ENCODE data around the gene ATP2B2.

The ATP2B2 gene

GRCh38 chr3:10518506-10519150 is 13.2 kb upstream of the ATP2B2 start:
- no peak overlapping the region for H3K4me3 ChIP-seq (ENCODE audit: insufficient read depth in 1 of 2, low read depth in 1 of 2, low read length in 2 of 2)
- H3K79me1 ChIP-seq (replicated peaks; ENCODE audit: low read length, poor library complexity, severe bottlenecking), result no peaks in the 10 kb centered on the region
- peak overlapping the region; percentile 56 for H3K27ac ChIP-seq (ENCODE audit: low read length, poor library complexity, severe bottlenecking)
- H2BK12ac ChIP-seq (ENCODE audit: low read length in 2 of 2), result no peak overlapping the region
- H4K91ac ChIP-seq (ENCODE audit: low read length), result no peak overlapping the region
- 60% methylated on average over 8 of the region's 13 CpGs for WGBS
- no peaks in the 10 kb centered on the region for H3K36me3 ChIP-seq (ENCODE audit: control insufficient read depth in 1 of 2, insufficient read depth in 2 of 2, low read depth in 1 of 2, low read length in 2 of 2)
- no peak overlapping the region for H3K4ac ChIP-seq (ENCODE audit: low read depth in 1 of 2, low read length in 2 of 2)
- H3K23ac ChIP-seq (ENCODE audit: low read length in 2 of 2), result no peak overlapping the region
- H2BK15ac ChIP-seq (ENCODE audit: low read depth, poor library complexity, severe bottlenecking), result no peak overlapping the region
- H3K18ac ChIP-seq (ENCODE audit: low read depth in 1 of 2, low read length in 2 of 2), result no peak overlapping the region
- H3K14ac ChIP-seq (ENCODE audit: low read length in 2 of 2), result no peak overlapping the region
- H2BK5ac ChIP-seq (ENCODE audit: low read depth, low read length, poor library complexity, severe bottlenecking), result peak overlapping the region; percentile 71
- no peak overlapping the region for H3K9ac ChIP-seq (ENCODE audit: low read length)
- no peaks in the 10 kb centered on the region for H3K9me3 ChIP-seq (ENCODE audit: control insufficient read depth, low read length)
- peaks cover 21 to 97% of the 10 kb centered on the region in 2 experiments for H3K27me3 ChIP-seq (ENCODE audit: control insufficient read depth in 1 of 2, insufficient read depth in 1 of 2, low read length in 2 of 2)
- no peak overlapping the region for H4K8ac ChIP-seq (ENCODE audit: low read length)
- H3K4me1 ChIP-seq (ENCODE audit: control insufficient read depth, insufficient read depth, low read depth, low read length), result peaks cover 17% of the 10 kb centered on the region
- H2BK120ac ChIP-seq (ENCODE audit: low read depth, low read length), result no peak overlapping the region
- no peak for DNase-seq
- H3K4me2 ChIP-seq (ENCODE audit: low read length, poor library complexity, severe bottlenecking), result no peak overlapping the region
- H2AK5ac ChIP-seq (ENCODE audit: low read length, severe bottlenecking), result no peak overlapping the region
- H2AFZ ChIP-seq (ENCODE audit: low read depth, low read length), result no peak overlapping the region

- H3K79me1 ChIP-seq (replicated peaks; ENCODE audit: low read length, poor library complexity, severe bottlenecking), result no peaks in the 10 kb centered on the region
- no peak overlapping the region for H3K4me2 ChIP-seq (ENCODE audit: low read length, poor library complexity, severe bottlenecking)
- no peak overlapping the region for H2BK15ac ChIP-seq (ENCODE audit: low read depth, poor library complexity, severe bottlenecking)
- DNase-seq, result no peak
- H3K9ac ChIP-seq (ENCODE audit: low read length), result no peak overlapping the region
- H3K4me1 ChIP-seq (ENCODE audit: control insufficient read depth, insufficient read depth, low read depth, low read length), result peaks cover 19% of the 10 kb centered on the region
- H2AK5ac ChIP-seq (ENCODE audit: low read length, severe bottlenecking), result no peak overlapping the region
- peaks cover 18 to 94% of the 10 kb centered on the region in 2 experiments for H3K27me3 ChIP-seq (ENCODE audit: control insufficient read depth in 1 of 2, insufficient read depth in 1 of 2, low read length in 2 of 2)
- no peak overlapping the region for H3K23ac ChIP-seq (ENCODE audit: low read length in 2 of 2)
- H3K9me3 ChIP-seq (ENCODE audit: control insufficient read depth, low read length), result no peaks in the 10 kb centered on the region
- WGBS, result 72% methylated on average over 7 of the region's 7 CpGs
- H2BK120ac ChIP-seq (ENCODE audit: low read depth, low read length), result no peak overlapping the region
- no peak overlapping the region for H3K4ac ChIP-seq (ENCODE audit: low read depth in 1 of 2, low read length in 2 of 2)
- H3K4me3 ChIP-seq (ENCODE audit: insufficient read depth in 1 of 2, low read depth in 1 of 2, low read length in 2 of 2), result no peak overlapping the region
- no peak overlapping the region for H2BK5ac ChIP-seq (ENCODE audit: low read depth, low read length, poor library complexity, severe bottlenecking)
- no peak overlapping the region for H3K27ac ChIP-seq (ENCODE audit: low read length, poor library complexity, severe bottlenecking)
- no peak overlapping the region for H3K14ac ChIP-seq (ENCODE audit: low read length in 2 of 2)
- H2BK12ac ChIP-seq (ENCODE audit: low read length in 2 of 2), result no peak overlapping the region
- H2AFZ ChIP-seq (ENCODE audit: low read depth, low read length), result no peak overlapping the region
- no peak overlapping the region for H3K18ac ChIP-seq (ENCODE audit: low read depth in 1 of 2, low read length in 2 of 2)
- H4K8ac ChIP-seq (ENCODE audit: low read length), result no peak overlapping the region
- H3K36me3 ChIP-seq (ENCODE audit: control insufficient read depth in 1 of 2, insufficient read depth in 2 of 2, low read depth in 1 of 2, low read length in 2 of 2), result no peaks in the 10 kb centered on the region
- no peak overlapping the region for H4K91ac ChIP-seq (ENCODE audit: low read length)
These were observed 12.2 kb upstream of the ATP2B2 start for GRCh38 chr3:10517627-10518026.

- WGBS, result 78% methylated on average over 11 of the region's 14 CpGs
- Histone ChIP-seq H4K91ac (ENCODE audit: low read length) (no peak overlapping the region), H3K14ac (ENCODE audit: low read length in 2 of 2) (no peak overlapping the region), H3K79me1 (replicated peaks; ENCODE audit: low read length, poor library complexity, severe bottlenecking) (no peaks in the 10 kb centered on the region), H3K9ac (ENCODE audit: low read length) (no peak overlapping the region), H2BK12ac (ENCODE audit: low read length in 2 of 2) (no peak overlapping the region), H3K4ac (ENCODE audit: low read depth in 1 of 2, low read length in 2 of 2) (no peak overlapping the region), H2AK5ac (ENCODE audit: low read length, severe bottlenecking) (no peak overlapping the region), H3K23ac (ENCODE audit: low read length in 2 of 2) (no peak overlapping the region), H2BK15ac (ENCODE audit: low read depth, poor library complexity, severe bottlenecking) (no peak overlapping the region), H3K27me3 (ENCODE audit: control insufficient read depth in 1 of 2, insufficient read depth in 1 of 2, low read length in 2 of 2) (peaks cover 9 to 94% of the 10 kb centered on the region in 2 experiments), H2BK120ac (ENCODE audit: low read depth, low read length) (no peak overlapping the region), H2BK5ac (ENCODE audit: low read depth, low read length, poor library complexity, severe bottlenecking) (no peak overlapping the region), H3K4me3 (ENCODE audit: insufficient read depth in 1 of 2, low read depth in 1 of 2, low read length in 2 of 2) (no peak overlapping the region), H2AFZ (ENCODE audit: low read depth, low read length) (no peak overlapping the region), H3K4me2 (ENCODE audit: low read length, poor library complexity, severe bottlenecking) (no peak overlapping the region), H3K36me3 (ENCODE audit: control insufficient read depth in 1 of 2, insufficient read depth in 2 of 2, low read depth in 1 of 2, low read length in 2 of 2) (no peaks in the 10 kb centered on the region), H3K18ac (ENCODE audit: low read depth in 1 of 2, low read length in 2 of 2) (no peak overlapping the region), H4K8ac (ENCODE audit: low read length) (no peak overlapping the region), H3K4me1 (ENCODE audit: control insufficient read depth, insufficient read depth, low read depth, low read length) (peaks cover 21% of the 10 kb centered on the region), H3K27ac (ENCODE audit: low read length, poor library complexity, severe bottlenecking) (no peak overlapping the region), H3K9me3 (ENCODE audit: control insufficient read depth, low read length) (no peaks in the 10 kb centered on the region)
- no peak for DNase-seq
These were observed 11.4 kb upstream of the ATP2B2 start for GRCh38 chr3:10516544-10517452.

GRCh38 chr3:10515884-10516495 is 10.6 kb upstream of the ATP2B2 start:
- no peak overlapping the region for H2BK12ac ChIP-seq (ENCODE audit: low read length in 2 of 2)

More at GRCh38 chr3:10515884-10516495, 10.6 kb upstream of the ATP2B2 start:
- Histone ChIP-seq H3K18ac (ENCODE audit: low read depth in 1 of 2, low read length in 2 of 2) (no peak overlapping the region), H3K27ac (ENCODE audit: low read length, poor library complexity, severe bottlenecking) (no peak overlapping the region), H3K4me1 (ENCODE audit: control insufficient read depth, insufficient read depth, low read depth, low read length) (peaks cover 21% of the 10 kb centered on the region), H3K9ac (ENCODE audit: low read length) (no peak overlapping the region), H4K8ac (ENCODE audit: low read length) (no peak overlapping the region), H2BK15ac (ENCODE audit: low read depth, poor library complexity, severe bottlenecking) (no peak overlapping the region), H2BK120ac (ENCODE audit: low read depth, low read length) (no peak overlapping the region), H3K36me3 (ENCODE audit: control insufficient read depth in 1 of 2, insufficient read depth in 2 of 2, low read depth in 1 of 2, low read length in 2 of 2) (no peaks in the 10 kb centered on the region), H3K79me1 (replicated peaks; ENCODE audit: low read length, poor library complexity, severe bottlenecking) (no peaks in the 10 kb centered on the region), H3K4ac (ENCODE audit: low read depth in 1 of 2, low read length in 2 of 2) (no peak overlapping the region), H3K14ac (ENCODE audit: low read length in 2 of 2) (no peak overlapping the region), H2AK5ac (ENCODE audit: low read length, severe bottlenecking) (no peak overlapping the region), H4K91ac (ENCODE audit: low read length) (no peak overlapping the region), H3K9me3 (ENCODE audit: control insufficient read depth, low read length) (no peaks in the 10 kb centered on the region), H2BK5ac (ENCODE audit: low read depth, low read length, poor library complexity, severe bottlenecking) (no peak overlapping the region), H3K27me3 (ENCODE audit: control insufficient read depth in 1 of 2, insufficient read depth in 1 of 2, low read length in 2 of 2) (peaks cover 3 to 94% of the 10 kb centered on the region in 2 experiments), H3K4me2 (ENCODE audit: low read length, poor library complexity, severe bottlenecking) (no peak overlapping the region), H2AFZ (ENCODE audit: low read depth, low read length) (no peak overlapping the region), H3K4me3 (ENCODE audit: insufficient read depth in 1 of 2, low read depth in 1 of 2, low read length in 2 of 2) (no peak overlapping the region), H3K23ac (ENCODE audit: low read length in 2 of 2) (no peak overlapping the region)
- 57% methylated on average over 7 of the region's 7 CpGs for WGBS
- no peak for DNase-seq
